C4-2B (cell line): ENCODE data around the gene FAM53B.
"Not testable (repeated sequence)": the region's sequence is repeated elsewhere in the genome, so short reads cannot be mapped to it uniquely, and the experiment has no call there.

Experiments
- H3K27ac ChIP-seq: fragments of 450-650 bp; 2 replicates; pipeline ENCODE4 v1.5.1; 2017
- ZFX ChIP-seq: fragments of 450-650 bp; IDR thresholded peaks from 2 replicates; pipeline ENCODE4 v1.6.1; 2017
- TF ChIP-seq, protein P1 (sequence below): fragments of 450-650 bp; conservative IDR thresholded peaks from 2 replicates; pipeline ENCODE4 v1.5.1; 2017; ENCODE audit warnings: mild to moderate bottlenecking

The FAM53B gene

DNA sequence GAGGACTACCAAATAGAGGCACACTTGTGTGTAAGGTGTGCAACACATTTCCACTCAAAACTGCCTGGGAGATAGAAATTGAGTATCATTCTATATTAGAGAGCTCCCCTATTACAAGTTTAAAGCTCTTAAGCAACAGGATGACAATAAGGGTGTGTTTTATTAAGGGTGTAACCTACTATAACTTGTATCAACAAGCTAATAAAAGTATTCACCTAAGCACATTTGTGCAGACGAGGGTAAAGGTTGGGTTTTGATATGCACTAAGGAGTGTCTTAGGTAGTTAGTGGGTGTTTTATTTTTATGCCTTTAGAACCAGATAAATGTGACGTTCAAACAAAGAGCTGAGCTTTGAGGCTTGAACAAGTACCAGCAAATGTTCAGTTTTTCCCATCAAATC lies 2.8 kb upstream of the FAM53B start:
- H3K27ac ChIP-seq: no peak overlapping the region
- TF ChIP-seq ZFX: no peak
- TF ChIP-seq, protein P1, sequence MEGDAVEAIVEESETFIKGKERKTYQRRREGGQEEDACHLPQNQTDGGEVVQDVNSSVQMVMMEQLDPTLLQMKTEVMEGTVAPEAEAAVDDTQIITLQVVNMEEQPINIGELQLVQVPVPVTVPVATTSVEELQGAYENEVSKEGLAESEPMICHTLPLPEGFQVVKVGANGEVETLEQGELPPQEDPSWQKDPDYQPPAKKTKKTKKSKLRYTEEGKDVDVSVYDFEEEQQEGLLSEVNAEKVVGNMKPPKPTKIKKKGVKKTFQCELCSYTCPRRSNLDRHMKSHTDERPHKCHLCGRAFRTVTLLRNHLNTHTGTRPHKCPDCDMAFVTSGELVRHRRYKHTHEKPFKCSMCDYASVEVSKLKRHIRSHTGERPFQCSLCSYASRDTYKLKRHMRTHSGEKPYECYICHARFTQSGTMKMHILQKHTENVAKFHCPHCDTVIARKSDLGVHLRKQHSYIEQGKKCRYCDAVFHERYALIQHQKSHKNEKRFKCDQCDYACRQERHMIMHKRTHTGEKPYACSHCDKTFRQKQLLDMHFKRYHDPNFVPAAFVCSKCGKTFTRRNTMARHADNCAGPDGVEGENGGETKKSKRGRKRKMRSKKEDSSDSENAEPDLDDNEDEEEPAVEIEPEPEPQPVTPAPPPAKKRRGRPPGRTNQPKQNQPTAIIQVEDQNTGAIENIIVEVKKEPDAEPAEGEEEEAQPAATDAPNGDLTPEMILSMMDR: no peak

DNA sequence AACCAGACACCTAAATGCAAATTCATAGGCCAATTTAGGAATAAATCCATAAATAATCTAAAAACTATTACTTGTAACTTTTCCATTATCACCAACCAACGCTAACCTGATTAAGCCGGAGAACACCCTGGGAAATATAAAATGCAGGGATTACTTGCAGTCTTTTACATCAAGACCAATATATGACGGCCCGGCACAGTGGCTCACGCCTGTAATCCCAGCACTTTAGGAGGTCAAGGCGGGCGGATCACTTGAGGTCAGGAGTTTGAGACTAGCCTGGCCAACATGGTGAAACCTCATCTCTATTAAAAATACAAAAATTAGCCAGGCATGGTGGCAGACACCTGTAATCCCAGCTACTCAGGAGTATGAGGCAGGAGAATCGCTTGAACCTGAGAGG lies 2.3 kb upstream of the FAM53B start:
- not testable (repeated sequence) for H3K27ac ChIP-seq

GRCh38 chr10:124745673-124746072 lies 1.5 kb upstream of the FAM53B start:
- H3K27ac ChIP-seq: no peak overlapping the region

DNA sequence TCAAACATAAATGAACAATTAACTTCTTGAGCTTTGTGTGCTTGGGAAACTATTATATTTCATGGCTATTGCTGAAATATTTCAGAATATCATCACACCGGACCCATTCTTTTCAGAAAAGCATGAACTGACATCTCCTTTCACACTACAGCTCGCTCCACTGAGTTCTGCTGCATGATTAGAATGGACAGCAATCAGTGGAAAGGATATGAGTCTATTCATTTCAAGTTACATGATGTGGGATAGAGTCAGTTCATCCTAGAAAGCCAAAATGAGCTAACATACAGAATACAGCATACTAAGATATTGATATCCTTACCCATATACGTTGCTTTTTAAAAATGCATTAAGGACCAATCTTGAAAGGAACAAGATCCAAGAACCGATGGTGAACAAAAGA lies 1.1 kb upstream of the FAM53B start:
- H3K27ac ChIP-seq: no peak overlapping the region

More at GRCh38 chr10:124745673-124746072, 1.5 kb upstream of the FAM53B start:
- TF ChIP-seq, protein P1: peak; percentile 57
- TF ChIP-seq ZFX: no peak

GRCh38 chr10:124743191-124744101 lies 732 bp downstream of the FAM53B start:
- peak overlapping the region; percentile 80 for H3K27ac ChIP-seq
- 0 out of 2 replicates have a peak, but pooled peaks have one; percentile 71 for TF ChIP-seq ZFX
- TF ChIP-seq, protein P1: no peak

More for the DNA sequence above, 1.1 kb upstream of the FAM53B start:
- no peak for TF ChIP-seq ZFX
- TF ChIP-seq, protein P1: no peak

GRCh38 chr10:124742413-124743190 lies 1.6 kb downstream of the FAM53B start:
- peak overlapping the region; percentile 80 for H3K27ac ChIP-seq
- no peak for TF ChIP-seq ZFX
- TF ChIP-seq, protein P1: peak; percentile 22

DNA sequence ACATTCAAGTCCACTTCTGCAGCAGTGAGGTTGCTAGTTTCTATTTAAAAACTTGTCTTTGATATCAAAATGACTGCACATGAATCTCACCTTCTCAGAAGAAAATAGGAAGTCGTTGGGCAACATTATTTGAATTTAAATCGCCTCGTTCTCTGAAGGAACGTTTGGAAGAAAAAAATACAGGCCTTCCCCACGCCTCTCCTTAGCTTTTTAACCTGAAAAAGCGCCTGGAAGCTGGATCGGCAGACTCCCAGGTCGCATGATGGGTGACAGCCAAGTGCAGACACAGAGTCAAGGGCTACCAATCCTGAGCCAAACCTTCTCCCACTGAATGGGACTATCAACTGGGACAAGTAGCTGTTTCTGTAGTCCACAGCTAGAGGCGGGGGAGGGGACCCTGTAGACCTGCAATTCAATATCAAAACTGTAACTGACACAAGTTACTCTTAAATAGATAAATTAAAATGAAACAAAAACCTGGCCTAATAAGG lies 2.2 kb downstream of the FAM53B start:
- no peak for TF ChIP-seq ZFX
- TF ChIP-seq, protein P1: no peak
- peak overlapping the region; percentile 80 for H3K27ac ChIP-seq
